DOHH2 (cell line): ENCODE results near the gene SLC25A25.

Source experiments
- H3F3A ChIP-seq: fragments of 200-600 bp; sonication (generic), shearing (Covaris generic); 2 replicates; pipeline ENCODE4 v1.6.0; 2016; ENCODE audit warnings: antibody characterized with exemption, mild to moderate bottlenecking; ENCODE audit not compliant: control insufficient read depth, insufficient read depth
- H3K27ac ChIP-seq: fragments of 200-600 bp; sonication (generic); 2 replicates; pipeline ENCODE4 v1.5.1; 2014; ENCODE audit warnings: low read depth, mild to moderate bottlenecking, low read length, moderate library complexity
- H3K27me3 ChIP-seq: fragments of 200-600 bp; sonication (generic); 2 replicates; pipeline ENCODE4 v1.6.1; 2014; ENCODE audit warnings: mild to moderate bottlenecking, low read length, mixed read lengths; ENCODE audit not compliant: control insufficient read depth
- H3K36me3 ChIP-seq: fragments of 200-600 bp; sonication (generic); 2 replicates; pipeline ENCODE4 v1.6.1; 2014; ENCODE audit warnings: mild to moderate bottlenecking, low read length, moderate library complexity, mixed read lengths; ENCODE audit not compliant: control insufficient read depth
- H3K4me1 ChIP-seq: fragments of 200-600 bp; sonication (generic); 2 replicates; pipeline ENCODE4 v1.6.1; 2014; ENCODE audit warnings: mild to moderate bottlenecking, low read length, mixed read lengths; ENCODE audit not compliant: control insufficient read depth
- H3K4me2 ChIP-seq: fragments of 200-600 bp; sonication (generic); 2 replicates; pipeline ENCODE4 v1.6.0; 2014; ENCODE audit warnings: mild to moderate bottlenecking, low read length, moderate library complexity
- H3K4me3 ChIP-seq: fragments of 200-600 bp; sonication (generic); 2 replicates; pipeline ENCODE4 v1.5.1; 2014; ENCODE audit warnings: mild to moderate bottlenecking, low read length, mixed read lengths
- H3K79me2 ChIP-seq: fragments of 200-600 bp; sonication (generic); 2 replicates; pipeline ENCODE4 v1.6.1; 2014; ENCODE audit warnings: mild to moderate bottlenecking, low read length, mixed read lengths; ENCODE audit not compliant: control insufficient read depth
- H3K9me2 ChIP-seq: fragments of 200-600 bp; sonication (generic); replicated peaks from 2 replicates; pipeline ENCODE4 v1.6.1; 2014; ENCODE audit warnings: mild to moderate bottlenecking, low read length, mixed read lengths; ENCODE audit not compliant: control insufficient read depth
- H3K9me3 ChIP-seq: fragments of 200-600 bp; sonication (generic); 2 replicates; pipeline ENCODE4 v1.6.1; 2014; ENCODE audit warnings: antibody characterized with exemption, low read length, mixed read lengths; ENCODE audit not compliant: control insufficient read depth, insufficient read depth
- H4K20me1 ChIP-seq: fragments of 200-600 bp; sonication (generic); 2 replicates; pipeline ENCODE4 v1.6.0; 2014; ENCODE audit warnings: low read depth, mild to moderate bottlenecking, antibody characterized with exemption, low read length, moderate library complexity; ENCODE audit not compliant: control insufficient read depth, insufficient read depth
- CTCF ChIP-seq: fragments of 200-600 bp; sonication (generic); IDR thresholded peaks from one replicate; pipeline ENCODE4 v1.5.1; 2014; ENCODE audit warnings: antibody characterized with exemption, mild to moderate bottlenecking, low read depth, low read length; ENCODE audit not compliant: poor library complexity, severe bottlenecking
- EZH2phosphoT487 ChIP-seq: fragments of 200-600 bp; sonication (generic); IDR thresholded peaks from 2 replicates; pipeline ENCODE4 v1.6.1; 2017; ENCODE audit warnings: borderline replicate concordance, mild to moderate bottlenecking, antibody characterized with exemption, low read length, moderate library complexity, mixed read lengths

The SLC25A25 gene

GRCh38 chr9:128143525-128144238 is 75.7 kb downstream of the SLC25A25 start:
- no peak for TF ChIP-seq CTCF
- TF ChIP-seq EZH2phosphoT487 = no peak
- Histone ChIP-seq H3K9me2 (no peaks in the 10 kb centered on the region), H3K27me3 (0 out of 2 replicates have a peak, but pooled peaks cover 2% of the 10 kb centered on the region), H3K36me3 (no peaks in the 10 kb centered on the region), H3F3A (no peaks in the 10 kb centered on the region), H3K4me2 (no peak overlapping the region), H3K27ac (no peak overlapping the region), H3K4me3 (no peak overlapping the region), H3K79me2 (no peaks in the 10 kb centered on the region), H3K9me3 (no peaks in the 10 kb centered on the region), H3K4me1 (no peaks in the 10 kb centered on the region), H4K20me1 (no peaks in the 10 kb centered on the region)

- Histone ChIP-seq H3K36me3 (no peaks in the 10 kb centered on the region), H3K4me2 (no peak overlapping the region), H3K4me1 (no peaks in the 10 kb centered on the region), H3K9me3 (no peaks in the 10 kb centered on the region), H3K79me2 (no peaks in the 10 kb centered on the region), H3F3A (no peaks in the 10 kb centered on the region), H3K4me3 (no peak overlapping the region), H3K9me2 (no peaks in the 10 kb centered on the region), H4K20me1 (no peaks in the 10 kb centered on the region), H3K27me3 (0 out of 2 replicates have a peak, but pooled peaks cover 2% of the 10 kb centered on the region), H3K27ac (no peak overlapping the region)
- TF ChIP-seq CTCF (no peak), EZH2phosphoT487 (no peak)
These were observed 76.5 kb downstream of the SLC25A25 start for GRCh38 chr9:128144239-128145181.

GRCh38 chr9:128145536-128145935 is 77.5 kb downstream of the SLC25A25 start:
- no peaks in the 10 kb centered on the region for H3K36me3 ChIP-seq
- H3K27ac ChIP-seq = no peak overlapping the region
- H3F3A ChIP-seq = no peaks in the 10 kb centered on the region
- H3K9me2 ChIP-seq = no peaks in the 10 kb centered on the region
- H3K4me3 ChIP-seq = no peak overlapping the region
- H3K79me2 ChIP-seq = no peaks in the 10 kb centered on the region
- no peak overlapping the region for H3K4me2 ChIP-seq
- H4K20me1 ChIP-seq = no peaks in the 10 kb centered on the region
- no peaks in the 10 kb centered on the region for H3K4me1 ChIP-seq
- TF ChIP-seq EZH2phosphoT487 (no peak), CTCF (no peak)
- H3K27me3 ChIP-seq = 0 out of 2 replicates have a peak, but pooled peaks cover 2% of the 10 kb centered on the region
- no peaks in the 10 kb centered on the region for H3K9me3 ChIP-seq
